SK-N-MC (cell line): Measurements from ENCODE around the gene ARMH3.

Experiments used
- EZH2 ChIP-seq: fragments of 200-600 bp; sonication (generic); IDR thresholded peaks from one replicate; pipeline ENCODE4 v1.6.1; 2017; ENCODE audit warnings: antibody characterized with exemption
- POLR2AphosphoS5 ChIP-seq: IDR thresholded peaks from 2 replicates; pipeline ENCODE4 v1.6.1; 2012; ENCODE audit warnings: mild to moderate bottlenecking, low read depth, low read length, borderline replicate concordance

DNA sequence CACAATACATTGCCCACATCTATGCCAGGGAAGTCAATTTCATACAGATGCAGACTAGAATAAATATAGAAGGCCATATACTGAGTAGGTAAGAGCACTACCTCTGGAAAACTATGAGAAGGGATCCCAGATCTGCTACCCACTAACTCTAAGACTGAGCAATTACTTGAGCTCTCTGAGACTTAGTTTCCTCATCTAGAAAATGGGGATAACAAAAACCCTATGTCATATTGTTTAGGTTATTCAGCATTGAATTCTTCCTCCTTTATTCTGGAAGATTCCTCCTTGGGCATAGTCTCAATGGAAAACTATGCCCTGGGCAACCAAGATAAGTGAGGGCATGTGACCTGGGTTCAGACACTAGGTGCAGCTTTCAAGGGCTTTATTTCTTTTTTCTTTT, 4.0 kb upstream of the ARMH3 start:
- TF ChIP-seq POLR2AphosphoS5, result no peak
- no peak for TF ChIP-seq EZH2
